A549 (cell line): ENCODE data around the gene SWSAP1. TPM values are rescaled to one million over a fixed set of nuclear protein-coding genes. Genes with fewer than 3 reads are reported as not detected.

Source experiments
- ATAC-seq, 2 experiments: fragments of 200-7000 bp in 1 of 2; fragments of >200 bp in 1 of 2; cut with Nextera tagmentation in 1 of 2; cut with Tn5 transposase in 1 of 2; 3 replicates each; pipeline versions ENCODE4 v1.8.0 to v1.9.1; 2018 to 2020; ENCODE audit warnings: mild to moderate bottlenecking in 1 of 2, moderate library complexity in 1 of 2
- CTCF ChIA-PET: fragments of 300-600 bp; sonication (Branson Sonifier 250); formaldehyde crosslinking; extraction: SDS; loops from one replicate; lab custom pipeline; 2021; ENCODE audit warnings: antibody characterized with exemption, inconsistent platforms; lab: Yijun Ruan, JAX
- POLR2A ChIA-PET: fragments of 350-600 bp; formaldehyde crosslinking; extraction: SDS; loops from one replicate; lab custom pipeline; 2021; ENCODE audit warnings: antibody characterized with exemption, inconsistent platforms; lab: Yijun Ruan, JAX
- DNase-seq, 2 experiments: peaks; one replicate each; pipeline versions ENCODE4 v3.0.0 to v3.0.0-alpha.2; 2011 to 2016; ENCODE audit warnings: low read depth in 1 of 2, low spot score in 1 of 2
- FAIRE-seq: peaks from 2 replicates; lab custom pipeline; 2011; peaks lifted over from hg19 to GRCh38; lab: Jason Lieb, UNC
- H3K27ac ChIP-seq, 2 experiments: fragments of >200 bp; sonication (Bioruptor Twin); formaldehyde crosslinking; 3 replicates each; pipeline ENCODE4 v1.5.1; 2016 to 2017
- H3K4me1 ChIP-seq: fragments of >200 bp; sonication (Bioruptor Twin); formaldehyde crosslinking; 3 replicates; pipeline ENCODE4 v1.6.1; 2016
- H3K4me2 ChIP-seq: fragments of >200 bp; sonication (Bioruptor Twin); formaldehyde crosslinking; 3 replicates; pipeline ENCODE4 v1.6.1; 2016
- H3K4me3 ChIP-seq: fragments of >200 bp; sonication (Bioruptor Twin); formaldehyde crosslinking; 3 replicates; pipeline ENCODE4 v1.5.1; 2016
- H3K9me3 ChIP-seq: fragments of >200 bp; sonication (Bioruptor Twin); formaldehyde crosslinking; 3 replicates; pipeline ENCODE4 v1.6.1; 2016
- BHLHE40 ChIP-seq: IDR thresholded peaks from 2 replicates; pipeline ENCODE4 v1.6.1; 2012; ENCODE audit warnings: low read depth, low read length, inconsistent platforms
- CHD4 ChIP-seq: fragments of 200-600 bp; sonication (generic); IDR thresholded peaks from 2 replicates; pipeline ENCODE4 v1.6.1; 2016; ENCODE audit warnings: antibody characterized with exemption, mild to moderate bottlenecking, borderline replicate concordance
- MAZ ChIP-seq: fragments of 150-350 bp; IDR thresholded peaks from 2 replicates; pipeline ENCODE4 v1.6.1; 2014; ENCODE audit warnings: antibody characterized with exemption, low read depth, low read length, borderline replicate concordance
- PHF8 ChIP-seq: fragments of 200-600 bp; sonication (generic); IDR thresholded peaks from 2 replicates; pipeline ENCODE4 v1.6.1; 2016; ENCODE audit warnings: low read depth, mild to moderate bottlenecking, antibody characterized with exemption, moderate library complexity, borderline replicate concordance
- RNF2 ChIP-seq: fragments of 200-600 bp; sonication (generic); IDR thresholded peaks from 2 replicates; pipeline ENCODE4 v1.6.1; 2016; ENCODE audit warnings: low read depth, mild to moderate bottlenecking, antibody characterized with exemption, moderate library complexity, borderline replicate concordance
- ZC3H11A ChIP-seq: fragments of 450-650 bp; IDR thresholded peaks from 2 replicates; pipeline ENCODE4 v1.6.1; 2014; ENCODE audit warnings: antibody characterized with exemption, mild to moderate bottlenecking
- ZFP36 ChIP-seq: fragments of 450-650 bp; IDR thresholded peaks from 2 replicates; pipeline ENCODE4 v1.6.1; 2014; ENCODE audit warnings: borderline replicate concordance; ENCODE audit not compliant: partially characterized antibody
- WGBS: methylation state at CpG from one replicate; pipeline ENCODE4 v1.1.6; 2017; ENCODE audit errors: missing lambda C conversion rate; 5-methylcytosine and 5-hydroxymethylcytosine counted together
- polyA plus RNA-seq, 4 experiments: library from polyadenylated mRNA; depleted of rRNA in 3 of 4; stranded (reverse); fragments of >200 nt; fragmentation: RNase III in 1 of 4; extraction: RNeasy Plus Mini Kit Qiagen cat#74134 plus additional on column Dnase treatment in 1 of 4; gene quantifications; 2 replicates in 3 of 4; 3 replicates in 1 of 4; pipeline ENCODE4 v1.2.3, GENCODE V29; 2011 to 2017
- TF ChIP-seq, protein P1 (sequence below): fragments of 250-450 bp; sonication (Bioruptor Pico); IDR thresholded peaks from 2 replicates; pipeline ENCODE4 v1.5.0; 2020; ENCODE audit warnings: low read depth, mild to moderate bottlenecking, moderate library complexity
- TF ChIP-seq, protein P2 (sequence below): fragments of >200 bp; sonication (Bioruptor Twin); formaldehyde crosslinking; IDR thresholded peaks from 3 replicates; pipeline ENCODE4 v1.5.1; 2016
- TF ChIP-seq, protein P3 (sequence below): fragments of 200-600 bp; sonication (generic); IDR thresholded peaks from 2 replicates; pipeline ENCODE4 v1.6.1; 2016; ENCODE audit warnings: antibody characterized with exemption, mild to moderate bottlenecking, moderate library complexity
- TF ChIP-seq, protein P4 (sequence below): fragments of 450-650 bp; IDR thresholded peaks from 2 replicates; pipeline ENCODE4 v1.6.1; 2014; ENCODE audit warnings: antibody characterized with exemption

SWSAP1 gene
- polyA plus RNA-seq, 2 of the 4 experiments (the other 2 are of a cell fraction) = 1.3 to 1.5 TPM

DNA sequence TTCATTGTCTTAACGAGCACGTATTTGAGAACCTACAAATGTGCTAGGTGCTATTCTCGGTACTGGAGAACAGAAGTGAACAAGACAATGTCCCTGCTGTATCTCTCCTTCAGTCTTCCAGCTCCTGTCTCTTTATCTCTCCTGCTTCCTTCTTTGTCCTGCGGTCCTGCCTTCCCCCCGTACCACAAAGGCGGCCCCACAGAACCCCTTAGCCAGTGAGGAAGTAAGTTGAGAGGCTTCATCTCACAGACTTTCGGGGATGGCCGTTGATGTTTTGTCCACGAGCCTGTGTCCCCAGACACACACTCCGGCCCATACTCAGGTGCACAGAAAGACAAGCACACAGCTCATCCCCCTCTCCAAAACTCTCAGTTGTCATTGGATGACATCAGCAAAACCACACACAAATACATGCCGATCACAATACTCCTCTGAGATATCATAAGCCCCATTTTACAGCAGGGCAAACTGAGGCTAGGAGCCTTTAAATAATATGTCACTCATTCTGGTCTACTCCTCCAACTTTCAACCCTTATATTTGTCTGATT is 507 bp upstream of the SWSAP1 start (continued):
- TF ChIP-seq, protein P1, sequence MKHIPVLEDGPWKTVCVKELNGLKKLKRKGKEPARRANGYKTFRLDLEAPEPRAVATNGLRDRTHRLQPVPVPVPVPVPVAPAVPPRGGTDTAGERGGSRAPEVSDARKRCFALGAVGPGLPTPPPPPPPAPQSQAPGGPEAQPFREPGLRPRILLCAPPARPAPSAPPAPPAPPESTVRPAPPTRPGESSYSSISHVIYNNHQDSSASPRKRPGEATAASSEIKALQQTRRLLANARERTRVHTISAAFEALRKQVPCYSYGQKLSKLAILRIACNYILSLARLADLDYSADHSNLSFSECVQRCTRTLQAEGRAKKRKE (CRISPR knock-in tag) = no peak
- no peak for TF ChIP-seq ZFP36
- TF ChIP-seq, protein P2, sequence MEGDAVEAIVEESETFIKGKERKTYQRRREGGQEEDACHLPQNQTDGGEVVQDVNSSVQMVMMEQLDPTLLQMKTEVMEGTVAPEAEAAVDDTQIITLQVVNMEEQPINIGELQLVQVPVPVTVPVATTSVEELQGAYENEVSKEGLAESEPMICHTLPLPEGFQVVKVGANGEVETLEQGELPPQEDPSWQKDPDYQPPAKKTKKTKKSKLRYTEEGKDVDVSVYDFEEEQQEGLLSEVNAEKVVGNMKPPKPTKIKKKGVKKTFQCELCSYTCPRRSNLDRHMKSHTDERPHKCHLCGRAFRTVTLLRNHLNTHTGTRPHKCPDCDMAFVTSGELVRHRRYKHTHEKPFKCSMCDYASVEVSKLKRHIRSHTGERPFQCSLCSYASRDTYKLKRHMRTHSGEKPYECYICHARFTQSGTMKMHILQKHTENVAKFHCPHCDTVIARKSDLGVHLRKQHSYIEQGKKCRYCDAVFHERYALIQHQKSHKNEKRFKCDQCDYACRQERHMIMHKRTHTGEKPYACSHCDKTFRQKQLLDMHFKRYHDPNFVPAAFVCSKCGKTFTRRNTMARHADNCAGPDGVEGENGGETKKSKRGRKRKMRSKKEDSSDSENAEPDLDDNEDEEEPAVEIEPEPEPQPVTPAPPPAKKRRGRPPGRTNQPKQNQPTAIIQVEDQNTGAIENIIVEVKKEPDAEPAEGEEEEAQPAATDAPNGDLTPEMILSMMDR = no peak
- TF ChIP-seq CHD4 = peak; percentile 89
- TF ChIP-seq, all 56 proteins: peak for 4

DNA sequence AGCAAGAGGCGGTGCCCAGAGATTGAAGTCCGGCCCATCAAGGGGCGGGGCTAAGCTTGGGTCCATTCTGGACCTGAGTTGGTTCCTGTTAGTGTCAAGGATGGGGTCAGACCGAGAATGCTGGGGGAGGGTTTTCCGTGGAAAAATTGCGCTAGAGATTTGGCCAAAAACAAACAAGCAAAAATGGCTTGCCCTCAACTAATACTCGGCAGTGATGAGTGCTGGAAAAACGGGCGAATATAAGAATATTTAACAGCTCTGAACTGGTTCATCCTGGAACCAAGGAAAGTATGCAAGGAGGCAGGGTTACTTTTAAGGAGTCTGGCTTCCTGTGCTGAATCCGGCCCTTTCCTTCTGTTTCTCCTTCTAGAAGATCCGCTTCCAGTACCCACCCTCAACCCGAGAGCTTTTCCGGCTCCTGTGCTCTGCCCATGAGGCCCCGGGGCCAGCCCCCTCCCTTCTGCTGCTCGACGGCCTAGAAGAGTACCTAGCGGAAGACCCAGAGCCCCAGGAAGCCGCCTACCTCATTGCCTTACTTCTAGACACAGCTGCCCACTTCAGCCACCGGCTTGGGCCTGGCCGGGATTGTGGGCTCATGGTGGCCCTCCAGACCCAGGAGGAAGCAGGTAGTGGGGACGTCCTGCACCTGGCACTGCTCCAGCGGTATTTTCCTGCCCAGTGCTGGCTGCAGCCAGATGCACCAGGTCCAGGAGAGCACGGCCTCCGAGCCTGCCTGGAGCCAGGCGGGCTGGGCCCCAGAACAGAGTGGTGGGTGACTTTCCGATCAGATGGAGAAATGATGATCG is 880 bp downstream of the SWSAP1 start:
- FAIRE-seq (no peak), ATAC-seq (no peak), DNase-seq (no peak)
- WGBS = 28% methylated on average over 20 of the region's 27 CpGs
- ChIA-PET CTCF (interaction anchor here (1.0 to 4.9 kb wide), 7 partner anchors 9 to 107 kb away, joined by 4 to 28 read pairs (median 4); partner anchors contain the start of genes EPOR, PRKCSH and TSPAN16), POLR2A (interaction anchor here (0.6 to 2.3 kb wide), 17 partner anchors 8 to 211 kb away, joined by 3 to 32 read pairs (median 8); partner anchors contain the start of genes CCDC159, ECSIT, EPOR and ODAD3)
- peaks cover 49% of the 10 kb centered on the region for H3K4me1 ChIP-seq
- peak overlapping the region; percentile 47 for H3K4me3 ChIP-seq
- peak overlapping the region; percentile 84 for H3K4me2 ChIP-seq
- TF ChIP-seq BHLHE40 (no peak), PHF8 (no peak), ZC3H11A (no peak), MAZ (no peak)
- TF ChIP-seq, protein P3, sequence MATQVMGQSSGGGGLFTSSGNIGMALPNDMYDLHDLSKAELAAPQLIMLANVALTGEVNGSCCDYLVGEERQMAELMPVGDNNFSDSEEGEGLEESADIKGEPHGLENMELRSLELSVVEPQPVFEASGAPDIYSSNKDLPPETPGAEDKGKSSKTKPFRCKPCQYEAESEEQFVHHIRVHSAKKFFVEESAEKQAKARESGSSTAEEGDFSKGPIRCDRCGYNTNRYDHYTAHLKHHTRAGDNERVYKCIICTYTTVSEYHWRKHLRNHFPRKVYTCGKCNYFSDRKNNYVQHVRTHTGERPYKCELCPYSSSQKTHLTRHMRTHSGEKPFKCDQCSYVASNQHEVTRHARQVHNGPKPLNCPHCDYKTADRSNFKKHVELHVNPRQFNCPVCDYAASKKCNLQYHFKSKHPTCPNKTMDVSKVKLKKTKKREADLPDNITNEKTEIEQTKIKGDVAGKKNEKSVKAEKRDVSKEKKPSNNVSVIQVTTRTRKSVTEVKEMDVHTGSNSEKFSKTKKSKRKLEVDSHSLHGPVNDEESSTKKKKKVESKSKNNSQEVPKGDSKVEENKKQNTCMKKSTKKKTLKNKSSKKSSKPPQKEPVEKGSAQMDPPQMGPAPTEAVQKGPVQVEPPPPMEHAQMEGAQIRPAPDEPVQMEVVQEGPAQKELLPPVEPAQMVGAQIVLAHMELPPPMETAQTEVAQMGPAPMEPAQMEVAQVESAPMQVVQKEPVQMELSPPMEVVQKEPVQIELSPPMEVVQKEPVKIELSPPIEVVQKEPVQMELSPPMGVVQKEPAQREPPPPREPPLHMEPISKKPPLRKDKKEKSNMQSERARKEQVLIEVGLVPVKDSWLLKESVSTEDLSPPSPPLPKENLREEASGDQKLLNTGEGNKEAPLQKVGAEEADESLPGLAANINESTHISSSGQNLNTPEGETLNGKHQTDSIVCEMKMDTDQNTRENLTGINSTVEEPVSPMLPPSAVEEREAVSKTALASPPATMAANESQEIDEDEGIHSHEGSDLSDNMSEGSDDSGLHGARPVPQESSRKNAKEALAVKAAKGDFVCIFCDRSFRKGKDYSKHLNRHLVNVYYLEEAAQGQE = no peak
- TF ChIP-seq, all 56 proteins: peak for 0
- Histone ChIP-seq H3K9me3 (no peaks in the 10 kb centered on the region), H3K27ac (peak overlapping the region; percentile 69 to 92)

DNA sequence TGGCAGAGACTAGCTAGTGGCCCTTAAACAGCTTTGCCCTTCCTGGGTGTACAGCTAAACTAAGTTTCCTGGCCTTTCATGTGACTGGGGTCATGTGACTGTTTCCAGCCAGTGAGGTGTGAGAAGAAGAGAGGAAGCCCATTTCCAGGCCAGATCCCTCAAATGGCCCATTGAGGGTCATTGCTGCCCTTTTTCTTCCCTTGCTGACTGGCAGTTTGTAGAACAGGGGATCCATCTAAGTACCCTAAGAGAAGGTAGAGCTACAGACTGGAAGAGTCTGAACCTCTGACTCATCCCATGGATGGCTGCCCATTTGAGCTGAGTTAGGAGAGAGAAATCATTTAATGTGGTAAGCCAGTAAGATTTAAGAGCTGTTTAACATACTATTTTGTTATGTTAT is 2.8 kb downstream of the SWSAP1 start:
- Histone ChIP-seq H3K9me3 (no peaks in the 10 kb centered on the region), H3K4me1 (peaks cover 52% of the 10 kb centered on the region), H3K27ac (peak overlapping the region; percentile 61 to 85; a peak in 5 of 6 replicates), H3K4me2 (peak overlapping the region; percentile 58), H3K4me3 (no peak overlapping the region)
- ChIA-PET POLR2A (interaction anchor here (0.5 kb wide), 1 partner anchor 83 kb away, joined by 3 read pairs; no protein-coding TSS in a partner anchor), CTCF (interaction anchor here (0.9 to 4.9 kb wide), 7 partner anchors 9 to 105 kb away, joined by 3 to 28 read pairs (median 4); partner anchors contain the start of genes CCDC159, TMEM205 and TSPAN16)
- peak; percentile 46 to 52 for DNase-seq
- TF ChIP-seq, protein P4, sequence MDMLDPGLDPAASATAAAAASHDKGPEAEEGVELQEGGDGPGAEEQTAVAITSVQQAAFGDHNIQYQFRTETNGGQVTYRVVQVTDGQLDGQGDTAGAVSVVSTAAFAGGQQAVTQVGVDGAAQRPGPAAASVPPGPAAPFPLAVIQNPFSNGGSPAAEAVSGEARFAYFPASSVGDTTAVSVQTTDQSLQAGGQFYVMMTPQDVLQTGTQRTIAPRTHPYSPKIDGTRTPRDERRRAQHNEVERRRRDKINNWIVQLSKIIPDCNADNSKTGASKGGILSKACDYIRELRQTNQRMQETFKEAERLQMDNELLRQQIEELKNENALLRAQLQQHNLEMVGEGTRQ = peak; percentile 89
- TF ChIP-seq RNF2 = no peak
- TF ChIP-seq, all 56 proteins: peak for 1
- ATAC-seq (no peak), FAIRE-seq (no peak)
